Measurements from ENCODE around the gene MTERF4.

GRCh38 chr2:241081643-241082340 is 20.3 kb downstream of the MTERF4 start:
- no peak for TF ChIP-seq GATA2 (IDR thresholded peaks at IDR 0.05; ENCODE audit: low read depth, low read length)
- no peak for TF ChIP-seq GATA3 (IDR thresholded peaks at IDR 0.05; ENCODE audit: low read depth, low read length)
